Body of pancreas (tissue), 4 donors: ENCODE results near the gene ZFP92. TPM values are rescaled to one million over a fixed set of nuclear protein-coding genes. Genes with fewer than 3 reads are reported as not detected.
"Not testable (repeated sequence)": the region's sequence is repeated elsewhere in the genome, so short reads cannot be mapped to it uniquely, and the experiment has no call there.

Experiments used
- ATAC-seq: fragments of 150-250 bp; one replicate; pipeline ENCODE4 v1.9.1; 2016
- DNase-seq, 4 donors: peaks; one replicate each; pipeline ENCODE4 v3.0.0-alpha.2; 2019
- H3K27ac ChIP-seq, 4 donors: fragments of 200-600 bp; sonication (generic); 1 replicate in 3 of 4; 2 replicates in 1 of 4; pipeline versions ENCODE4 v1.5.1 to v1.6.1; 2016 to 2019; ENCODE audit warnings: mild to moderate bottlenecking in 1 of 4, mixed read lengths in 1 of 4, moderate library complexity in 1 of 4
- H3K27me3 ChIP-seq, 2 donors: fragments of 200-600 bp; sonication (generic); one replicate each; pipeline ENCODE4 v1.6.0; 2016; ENCODE audit warnings: mild to moderate bottlenecking in 1 of 2
- H3K36me3 ChIP-seq, 2 donors: fragments of 200-600 bp; sonication (generic); replicated peaks in 1 of 2; 2 replicates each; pipeline ENCODE4 v1.5.1; 2016; ENCODE audit warnings: low read depth in 2 of 2; ENCODE audit not compliant: insufficient read depth in 1 of 2
- H3K4me1 ChIP-seq: fragments of 200-600 bp; sonication (generic); one replicate; pipeline ENCODE4 v1.6.0; 2016
- H3K4me3 ChIP-seq, 2 donors: fragments of 200-600 bp; sonication (generic); 1 replicate in 1 of 2; 2 replicates in 1 of 2; pipeline ENCODE4 v1.5.1; 2016 to 2019
- H3K9me3 ChIP-seq, 3 donors: fragments of 200-600 bp; sonication (generic); 1 replicate in 2 of 3; 2 replicates in 1 of 3; pipeline ENCODE4 v1.5.1; 2016
- POLR2A ChIP-seq, 3 donors: fragments of 450-650 bp; IDR thresholded peaks; one replicate each; pipeline ENCODE4 v1.6.1; 2016; ENCODE audit warnings: antibody characterized with exemption in 3 of 3, mild to moderate bottlenecking in 2 of 3
- WGBS, 2 donors: methylation state at CpG; one replicate each; pipeline ENCODE4 v1.1.5; 2017; 5-methylcytosine and 5-hydroxymethylcytosine counted together
- intact Hi-C: fragments of 100-400 bp; cut with DNase I; formaldehyde crosslinking; loops from one replicate; pipeline ENCODE4 v1.15.1; 2023
- total RNA-seq, 2 donors: library from RNA; depleted of rRNA; stranded (reverse); fragments of >200 nt; gene quantifications; one replicate each; pipeline ENCODE4 v1.1.0, GENCODE V29; 2016
- TF ChIP-seq, protein P1 (sequence below), 7 experiments: fragments of 450-650 bp in 4 of 7; fragments of 200-600 bp in 3 of 7; sonication (generic) in 3 of 7; IDR thresholded peaks; one replicate each; pipeline ENCODE4 v1.5.1; 2016 to 2019; ENCODE audit warnings: antibody characterized with exemption in 7 of 7

Gene ZFP92
- total RNA-seq, 2 donors from 2014 or later, result 0.33 to 0.78 TPM

DNA sequence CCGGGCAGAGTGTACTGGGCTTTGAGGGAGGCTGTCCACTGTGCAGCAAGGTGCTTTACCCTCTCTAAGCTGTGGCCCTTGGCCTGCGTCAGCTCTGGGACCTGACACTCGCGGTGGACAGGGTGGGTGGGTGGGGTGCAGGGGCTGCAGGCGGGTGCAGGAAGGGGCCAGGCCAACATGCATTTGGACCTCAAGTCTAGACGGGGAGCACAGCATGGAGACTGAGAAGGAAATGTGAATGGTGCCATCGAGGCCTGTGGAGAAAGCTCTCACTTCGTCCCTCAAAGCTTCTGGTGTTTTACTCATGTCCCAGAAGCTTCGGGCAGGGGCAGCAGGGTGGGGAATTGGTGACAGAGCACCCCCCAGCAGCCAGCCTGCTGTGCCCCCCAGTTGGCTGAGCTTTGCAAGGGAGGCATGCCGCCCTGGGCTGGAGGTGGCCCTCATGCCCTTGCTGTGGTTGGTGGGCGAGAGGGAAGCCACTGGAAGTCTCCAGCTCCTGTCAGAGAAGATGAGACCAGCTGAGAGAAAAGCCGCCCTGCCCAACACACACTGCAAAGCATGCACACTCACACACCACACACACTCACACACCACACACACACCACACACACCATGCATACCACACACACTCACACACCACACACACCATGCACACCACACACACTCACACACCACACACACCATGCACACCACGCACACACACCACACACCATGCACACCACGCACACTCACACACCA, 22.4 kb upstream of the ZFP92 start:
- Histone ChIP-seq H3K4me3 (no peak overlapping the region), H3K9me3 (no peaks in the 10 kb centered on the region), H3K36me3 (no peaks in the 10 kb centered on the region), H3K27me3 (no peaks in the 10 kb centered on the region), H3K4me1 (no peaks in the 10 kb centered on the region), H3K27ac (no peak overlapping the region)
- DNase-seq (no peak), ATAC-seq (no peak)
- WGBS, 2 donors, result 60 to 88% methylated on average over 1 to 9 of the region's 14 CpGs
- TF ChIP-seq, protein P1, sequence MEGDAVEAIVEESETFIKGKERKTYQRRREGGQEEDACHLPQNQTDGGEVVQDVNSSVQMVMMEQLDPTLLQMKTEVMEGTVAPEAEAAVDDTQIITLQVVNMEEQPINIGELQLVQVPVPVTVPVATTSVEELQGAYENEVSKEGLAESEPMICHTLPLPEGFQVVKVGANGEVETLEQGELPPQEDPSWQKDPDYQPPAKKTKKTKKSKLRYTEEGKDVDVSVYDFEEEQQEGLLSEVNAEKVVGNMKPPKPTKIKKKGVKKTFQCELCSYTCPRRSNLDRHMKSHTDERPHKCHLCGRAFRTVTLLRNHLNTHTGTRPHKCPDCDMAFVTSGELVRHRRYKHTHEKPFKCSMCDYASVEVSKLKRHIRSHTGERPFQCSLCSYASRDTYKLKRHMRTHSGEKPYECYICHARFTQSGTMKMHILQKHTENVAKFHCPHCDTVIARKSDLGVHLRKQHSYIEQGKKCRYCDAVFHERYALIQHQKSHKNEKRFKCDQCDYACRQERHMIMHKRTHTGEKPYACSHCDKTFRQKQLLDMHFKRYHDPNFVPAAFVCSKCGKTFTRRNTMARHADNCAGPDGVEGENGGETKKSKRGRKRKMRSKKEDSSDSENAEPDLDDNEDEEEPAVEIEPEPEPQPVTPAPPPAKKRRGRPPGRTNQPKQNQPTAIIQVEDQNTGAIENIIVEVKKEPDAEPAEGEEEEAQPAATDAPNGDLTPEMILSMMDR (IDR thresholded peaks at IDR 0.05), result no peak
- TF ChIP-seq POLR2A (IDR thresholded peaks at IDR 0.05), result no peak
- intact Hi-C loops, result no loop called here

DNA sequence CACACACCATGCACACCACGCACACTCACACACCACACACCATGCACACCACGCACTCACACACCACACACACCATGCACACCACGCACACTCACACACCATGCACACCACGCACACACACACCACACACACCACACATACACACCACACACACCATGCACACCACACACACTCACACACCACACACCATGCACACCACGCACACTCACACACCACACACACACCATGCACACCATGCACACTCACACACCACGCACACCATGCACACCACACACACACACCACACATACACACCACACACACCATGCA, 21.9 kb upstream of the ZFP92 start:
- 81 to 92% methylated on average over 4 to 6 of the region's 6 CpGs for WGBS, 2 donors
- not testable (repeated sequence) for ATAC-seq

DNA sequence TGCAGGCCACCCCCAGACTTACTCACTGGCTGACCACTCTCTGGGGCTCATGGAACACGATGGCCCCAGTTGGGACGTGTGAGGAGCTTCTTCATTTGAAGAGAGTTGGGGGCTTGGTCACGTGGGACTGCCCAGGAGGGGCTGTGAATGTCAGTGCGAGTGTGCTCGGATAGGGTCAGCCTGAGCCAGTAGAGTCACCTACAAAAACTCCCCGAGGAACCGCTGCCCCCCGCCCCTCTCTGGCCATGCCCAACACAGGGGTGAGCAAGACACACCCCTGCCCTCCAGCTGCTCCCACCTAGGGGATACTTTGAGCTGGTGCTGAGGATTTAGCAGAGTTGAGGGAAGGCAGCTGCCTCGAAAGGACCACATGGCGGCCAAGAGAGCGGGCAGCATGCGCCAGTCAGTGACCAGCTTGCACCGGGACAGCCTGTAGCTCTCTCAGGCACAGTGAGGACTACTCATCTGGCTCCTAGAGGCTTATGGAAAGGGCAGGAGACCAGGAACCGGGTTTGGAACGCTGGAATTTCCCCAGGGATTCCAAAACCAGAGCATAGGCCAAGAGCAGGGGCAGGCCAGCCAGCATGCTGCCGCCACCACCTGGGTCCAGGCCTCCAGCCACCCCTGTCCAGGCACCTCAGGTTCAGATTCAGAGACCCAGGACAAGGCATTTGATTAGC, 18.5 kb upstream of the ZFP92 start:
- no peaks in the 10 kb centered on the region for H3K27me3 ChIP-seq
- H3K27ac ChIP-seq, result no peak overlapping the region
- 89 to 94% methylated on average over 3 to 10 of the region's 16 CpGs for WGBS, 2 donors
- no peak for ATAC-seq
- intact Hi-C loops, result no loop called here
- DNase-seq, result no peak
- no peaks in the 10 kb centered on the region for H3K9me3 ChIP-seq
- H3K4me1 ChIP-seq, result no peaks in the 10 kb centered on the region
- TF ChIP-seq, protein P1 (IDR thresholded peaks at IDR 0.05), result no peak
- no peak for TF ChIP-seq POLR2A (IDR thresholded peaks at IDR 0.05)
- H3K36me3 ChIP-seq, result no peaks in the 10 kb centered on the region
- no peak overlapping the region for H3K4me3 ChIP-seq

More for the DNA sequence above, 21.9 kb upstream of the ZFP92 start:
- H3K27me3 ChIP-seq, H3K27ac ChIP-seq, H3K4me1 ChIP-seq, H3K9me3 ChIP-seq, DNase-seq, H3K4me3 ChIP-seq, H3K36me3 ChIP-seq, intact Hi-C loops: not testable (repeated sequence)

DNA sequence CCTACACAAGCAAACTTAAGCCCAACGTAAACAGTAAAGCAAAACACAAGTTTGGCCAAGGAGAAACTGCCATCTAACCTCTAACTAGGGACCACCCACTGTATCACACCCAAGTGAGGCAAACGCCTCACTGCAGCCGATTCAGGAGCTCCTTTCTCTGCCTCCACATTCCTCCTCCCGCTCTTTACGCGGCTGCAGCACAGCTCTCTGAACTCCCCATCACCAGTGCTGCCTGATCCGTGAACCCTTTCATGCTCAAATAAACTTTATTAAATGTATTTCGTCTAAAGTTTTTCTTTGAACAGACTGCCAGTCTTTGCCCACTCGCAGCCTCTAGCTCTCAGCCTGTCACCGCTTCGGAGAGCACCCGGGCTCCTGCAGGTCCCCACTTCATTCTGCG, 16.7 kb upstream of the ZFP92 start:
- Histone ChIP-seq H3K27ac (no peak overlapping the region), H3K9me3 (no peaks in the 10 kb centered on the region), H3K27me3 (no peaks in the 10 kb centered on the region), H3K4me1 (no peaks in the 10 kb centered on the region), H3K4me3 (no peak overlapping the region), H3K36me3 (no peaks in the 10 kb centered on the region)
- no peak for TF ChIP-seq POLR2A (IDR thresholded peaks at IDR 0.05)
- TF ChIP-seq, protein P1 (IDR thresholded peaks at IDR 0.05), result no peak
- DNase-seq (no peak), ATAC-seq (no peak)
- WGBS, 2 donors, result 75 to 77% methylated on average over 13 of the region's 13 CpGs
- intact Hi-C loops, result no loop called here

DNA sequence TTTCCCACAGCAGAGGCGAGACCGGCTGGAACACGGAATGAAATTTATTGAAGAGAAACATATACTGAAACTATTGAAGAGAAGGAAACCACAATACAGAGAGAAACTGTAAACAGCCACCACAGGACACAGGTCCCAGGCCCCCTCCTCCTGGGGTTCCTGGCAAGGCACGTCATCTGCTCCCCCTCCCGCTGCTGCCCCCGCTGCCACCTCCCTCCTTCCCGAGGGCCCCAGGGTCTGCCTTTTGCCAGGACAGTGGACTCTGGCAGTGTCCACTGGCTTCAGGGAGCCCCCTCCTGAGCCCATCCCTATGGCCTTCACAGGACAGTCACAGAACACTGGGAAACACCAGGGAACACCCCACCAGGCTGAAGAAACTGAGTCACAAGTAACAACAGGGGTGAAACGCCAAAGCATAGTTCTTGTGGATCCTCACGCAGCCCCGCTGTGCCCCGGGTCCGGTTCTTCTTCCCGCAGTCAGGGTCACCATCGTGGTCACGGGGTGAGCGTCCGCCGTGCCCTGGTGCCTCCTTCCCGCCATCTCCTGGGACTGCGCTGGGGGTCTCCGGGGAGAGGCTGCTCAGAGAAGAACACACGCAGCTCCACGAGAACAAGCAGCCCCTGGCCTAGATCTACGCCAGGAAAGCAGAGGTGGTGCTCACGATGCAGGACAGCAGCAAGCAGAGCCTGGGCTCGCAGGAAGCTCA, 15.5 kb upstream of the ZFP92 start:
- no peak overlapping the region for H3K4me3 ChIP-seq
- ATAC-seq, result no peak
- no peak for TF ChIP-seq POLR2A (IDR thresholded peaks at IDR 0.05)
- TF ChIP-seq, protein P1 (IDR thresholded peaks at IDR 0.05), result no peak
- DNase-seq, result no peak
- H3K9me3 ChIP-seq, result no peaks in the 10 kb centered on the region
- no peaks in the 10 kb centered on the region for H3K27me3 ChIP-seq
- no peak overlapping the region for H3K27ac ChIP-seq
- intact Hi-C loops, result no loop called here
- WGBS, 2 donors, result 74 to 91% methylated on average over 3 to 8 of the region's 26 CpGs
- H3K4me1 ChIP-seq, result no peaks in the 10 kb centered on the region
- H3K36me3 ChIP-seq, result no peaks in the 10 kb centered on the region
